GM12873 (cell line): ENCODE data around the gene CAVIN1.

Source experiments
- TF ChIP-seq, protein P1 (sequence below): IDR thresholded peaks from 2 replicates; pipeline ENCODE4 v1.5.1; 2012; ENCODE audit warnings: low read depth, mild to moderate bottlenecking, moderate library complexity, low read length, control low read depth; ENCODE audit not compliant: insufficient read depth; ENCODE audit errors: missing control alignments

Gene CAVIN1

DNA sequence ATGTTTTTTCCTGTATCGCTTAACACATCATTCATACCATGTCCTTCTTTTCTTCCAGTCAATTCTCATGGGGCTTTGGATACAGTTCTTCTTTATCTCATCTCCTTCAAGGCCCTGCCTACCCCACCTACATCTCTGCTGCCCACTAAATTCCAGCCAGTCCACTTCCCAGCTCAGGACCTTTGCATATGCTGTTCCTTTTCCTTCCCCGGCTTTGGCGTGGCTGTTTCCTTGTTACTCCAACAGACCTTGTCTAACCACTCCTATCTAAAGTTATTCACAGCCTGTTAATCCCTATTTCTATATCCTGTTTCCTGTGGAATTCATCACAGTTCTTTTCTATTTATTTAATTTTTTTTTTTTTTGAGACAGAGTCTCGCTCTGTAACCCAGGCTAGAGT is 28.2 kb downstream of the CAVIN1 start:
- TF ChIP-seq, protein P1, sequence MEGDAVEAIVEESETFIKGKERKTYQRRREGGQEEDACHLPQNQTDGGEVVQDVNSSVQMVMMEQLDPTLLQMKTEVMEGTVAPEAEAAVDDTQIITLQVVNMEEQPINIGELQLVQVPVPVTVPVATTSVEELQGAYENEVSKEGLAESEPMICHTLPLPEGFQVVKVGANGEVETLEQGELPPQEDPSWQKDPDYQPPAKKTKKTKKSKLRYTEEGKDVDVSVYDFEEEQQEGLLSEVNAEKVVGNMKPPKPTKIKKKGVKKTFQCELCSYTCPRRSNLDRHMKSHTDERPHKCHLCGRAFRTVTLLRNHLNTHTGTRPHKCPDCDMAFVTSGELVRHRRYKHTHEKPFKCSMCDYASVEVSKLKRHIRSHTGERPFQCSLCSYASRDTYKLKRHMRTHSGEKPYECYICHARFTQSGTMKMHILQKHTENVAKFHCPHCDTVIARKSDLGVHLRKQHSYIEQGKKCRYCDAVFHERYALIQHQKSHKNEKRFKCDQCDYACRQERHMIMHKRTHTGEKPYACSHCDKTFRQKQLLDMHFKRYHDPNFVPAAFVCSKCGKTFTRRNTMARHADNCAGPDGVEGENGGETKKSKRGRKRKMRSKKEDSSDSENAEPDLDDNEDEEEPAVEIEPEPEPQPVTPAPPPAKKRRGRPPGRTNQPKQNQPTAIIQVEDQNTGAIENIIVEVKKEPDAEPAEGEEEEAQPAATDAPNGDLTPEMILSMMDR: no peak

DNA sequence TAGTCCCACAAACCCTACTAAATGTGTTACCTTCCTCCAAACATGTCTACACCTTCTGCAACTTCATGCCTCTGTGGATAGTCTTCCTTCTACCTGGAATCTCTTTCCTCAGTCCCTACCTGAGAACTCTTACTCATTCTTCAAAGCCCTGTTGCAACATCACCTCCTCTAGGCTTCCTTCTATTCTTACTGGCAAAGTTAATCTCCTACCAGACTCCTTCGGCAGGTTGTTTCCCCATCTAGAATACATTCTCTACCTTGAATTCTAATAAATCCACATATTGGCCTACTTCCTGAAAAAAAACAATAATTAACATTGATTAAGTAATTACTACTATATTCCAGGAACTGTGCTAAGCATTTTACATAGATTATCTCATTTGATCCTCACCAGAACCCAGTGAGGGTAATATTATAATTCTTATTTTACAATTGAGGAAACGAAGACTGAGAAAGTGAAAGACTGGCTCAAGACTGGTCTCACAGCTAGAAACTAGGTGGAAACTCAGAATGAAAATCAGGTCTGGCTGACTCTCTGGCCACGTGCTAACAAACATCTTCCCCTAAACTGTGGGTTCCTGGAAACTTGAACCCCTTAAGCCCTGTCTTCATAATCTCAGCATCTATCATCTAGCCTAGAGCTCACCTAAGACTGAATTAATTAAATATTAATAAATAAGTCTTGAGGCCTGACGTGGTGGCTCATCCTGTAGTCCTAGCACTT is 30.2 kb downstream of the CAVIN1 start:
- TF ChIP-seq, protein P1: no peak

DNA sequence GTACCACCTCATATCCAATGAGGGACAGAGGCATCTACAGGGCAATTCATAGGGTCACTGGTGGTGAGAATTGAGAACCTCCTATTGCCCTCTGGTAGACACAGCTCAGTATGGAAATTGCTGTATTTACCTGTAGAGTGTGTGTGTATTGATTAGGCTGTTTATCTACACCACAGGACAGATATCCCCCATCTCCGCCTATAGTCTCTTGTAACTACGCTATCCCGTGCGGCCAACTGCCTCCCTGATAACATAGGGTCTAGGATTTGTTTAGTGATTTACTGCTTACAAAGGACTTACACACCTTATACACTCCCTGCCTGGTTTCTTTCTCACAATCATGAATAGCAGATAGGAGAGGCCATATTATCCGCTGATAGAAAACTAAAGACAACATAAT is 33.2 kb downstream of the CAVIN1 start:
- TF ChIP-seq, protein P1: no peak

DNA sequence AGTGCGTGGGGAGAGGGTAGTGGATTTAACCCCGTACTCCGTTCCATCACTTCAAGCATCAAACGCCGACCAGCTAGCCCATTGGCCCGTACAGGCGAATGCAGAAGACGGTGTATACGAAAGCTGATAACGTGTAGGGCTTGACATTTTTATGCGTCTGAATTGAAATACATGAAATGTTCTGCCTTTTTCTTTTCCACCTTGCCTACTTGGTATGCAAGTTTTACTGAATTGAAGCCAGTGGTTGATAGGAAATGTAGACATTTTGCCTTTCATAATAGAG is 34.0 kb downstream of the CAVIN1 start:
- TF ChIP-seq, protein P1: no peak

DNA sequence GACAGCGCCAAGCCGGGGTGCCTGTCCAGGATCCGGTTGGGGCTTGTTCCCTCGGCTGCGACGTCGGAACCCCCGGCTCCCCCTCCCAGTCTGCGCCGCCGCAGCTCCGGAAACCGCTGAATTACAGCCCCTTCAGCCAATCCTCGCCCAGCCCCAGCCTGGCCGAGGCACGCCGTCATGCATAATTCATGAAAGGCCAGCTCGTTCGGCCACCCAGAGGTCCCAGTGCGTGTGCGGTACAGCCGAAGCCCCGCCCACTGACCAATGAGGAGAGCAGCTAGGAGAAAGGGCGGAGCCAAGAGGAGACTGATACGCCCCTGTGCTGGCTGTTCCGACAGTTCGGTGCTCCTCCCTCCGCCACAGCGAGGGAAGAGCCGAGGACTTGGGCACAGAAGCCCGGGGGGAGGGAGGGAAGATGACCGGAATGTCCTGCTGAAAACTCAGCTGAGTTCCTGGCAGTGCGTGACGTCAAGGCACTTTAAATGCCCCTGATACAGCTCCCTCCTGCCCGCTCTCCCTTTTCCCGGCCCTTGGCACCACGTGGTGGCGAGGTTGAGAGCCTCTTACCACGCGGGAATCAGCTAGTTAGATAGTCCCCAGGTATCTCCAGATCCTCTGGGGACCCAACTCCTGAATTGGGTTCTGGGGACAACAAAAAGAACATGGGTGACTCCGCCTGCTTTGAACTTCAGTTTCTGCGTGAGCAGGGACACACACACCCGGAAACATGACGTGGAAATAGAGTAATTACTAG is 34.5 kb downstream of the CAVIN1 start, which contains the start of gene STAT3:
TSS of gene STAT3 (minus strand) at position 62 of the 754 bp plus-strand sequence. CDS start 39,926 bp downstream, outside the sequence.
- TF ChIP-seq, protein P1: no peak

DNA sequence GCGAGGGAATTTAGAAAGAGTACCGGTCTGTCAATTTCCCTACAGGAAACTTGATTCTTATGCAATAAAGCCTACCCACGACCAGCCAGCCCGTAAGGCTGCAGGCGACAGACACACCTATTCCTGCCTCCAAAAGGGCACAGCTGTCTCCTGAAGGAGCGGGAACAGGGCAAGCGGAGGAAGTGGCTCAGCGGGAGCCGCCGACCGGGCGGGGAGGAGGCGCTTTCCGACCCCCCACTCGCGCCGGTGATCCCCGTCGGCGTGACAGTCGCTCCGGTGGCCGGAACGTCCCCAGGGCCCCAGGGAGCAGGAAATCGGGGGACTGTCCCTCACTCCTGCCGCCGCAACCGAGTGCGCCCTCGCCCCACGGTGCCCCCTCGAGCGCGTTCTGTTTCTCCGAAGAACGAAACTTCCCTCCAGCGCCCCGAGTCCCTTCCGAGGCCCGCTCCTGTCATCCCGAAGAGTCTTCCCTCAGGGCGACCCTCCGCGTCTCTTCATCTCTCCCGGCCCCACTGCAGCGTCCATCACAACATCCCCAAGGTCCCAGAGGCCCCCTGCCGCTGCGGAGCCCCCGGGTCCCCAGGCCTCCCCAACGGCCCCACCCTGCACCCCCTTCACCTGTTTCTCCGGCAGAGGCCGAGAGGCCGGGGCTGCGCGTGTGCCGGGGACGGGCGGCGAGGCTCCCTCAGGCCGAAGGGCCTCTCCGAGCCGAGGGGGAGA is 35.2 kb downstream of the CAVIN1 start:
- TF ChIP-seq, protein P1: no peak

DNA sequence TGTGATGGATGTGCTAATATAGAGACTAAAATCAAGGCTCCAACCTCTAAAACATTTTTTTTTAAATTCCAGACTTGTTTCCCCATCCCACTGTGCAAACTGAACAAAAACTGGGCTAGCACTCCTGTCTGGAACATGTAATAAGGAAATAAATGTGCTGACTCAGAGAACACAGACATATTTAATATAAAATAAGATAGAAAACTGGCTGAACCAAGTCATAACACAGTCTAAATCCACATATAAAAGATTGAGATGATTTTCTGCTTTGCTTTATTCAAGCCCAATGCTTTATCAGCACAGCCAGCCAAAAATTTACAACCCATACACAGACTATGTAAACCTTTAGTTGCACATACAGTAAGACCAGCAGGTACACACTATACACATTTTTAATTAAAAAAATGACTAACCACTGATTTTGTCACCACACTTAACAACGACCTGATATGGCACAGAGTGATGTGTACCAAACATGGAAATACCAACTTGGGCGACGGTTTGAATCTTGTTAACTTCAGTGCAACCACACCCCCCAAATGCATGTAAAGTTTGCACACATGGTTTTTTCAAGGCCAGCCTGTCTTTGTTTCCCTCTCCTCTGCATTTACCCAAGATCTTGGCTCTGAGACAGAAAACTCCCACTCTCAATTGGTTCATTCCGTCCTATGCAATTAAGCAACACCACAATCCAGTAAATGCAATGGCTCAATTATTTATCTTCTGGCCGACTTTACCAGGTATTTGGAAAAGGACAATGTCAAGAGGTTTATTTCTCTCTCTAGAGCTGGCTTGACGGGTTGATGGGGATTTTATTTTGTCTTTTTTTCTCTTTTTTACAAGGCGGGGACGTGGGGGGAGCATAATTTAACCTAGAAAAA is 36.0 kb downstream of the CAVIN1 start:
- TF ChIP-seq, protein P1: no peak
